Left lobe of liver (tissue), 2 donors: ENCODE measurements around the gene DNM3. TPM values are rescaled to one million over a fixed set of nuclear protein-coding genes. Genes with fewer than 3 reads are reported as not detected.

Experiments used
- ATAC-seq: fragments of 200-7000 bp; cut with Tn5 transposase; one replicate; pipeline ENCODE4 v1.9.1; 2020; ENCODE audit warnings: mild to moderate bottlenecking, moderate library complexity
- DNase-seq: peaks from one replicate; pipeline ENCODE4 v3.0.0-alpha.2; 2020; ENCODE audit warnings: low spot score
- total RNA-seq: library from RNA; stranded (reverse); gene quantifications from one replicate; pipeline ENCODE4 v1.2.1, GENCODE V29; 2021
- donor health status: DM: no; HTN: no; CAD: no; lungs with moderate emphysema.
- donor health status: DM: no; HTN: yes; CAD: no.

The DNM3 gene
- total RNA-seq, 1 donor from 2014 or later, result 0.40 TPM

DNA sequence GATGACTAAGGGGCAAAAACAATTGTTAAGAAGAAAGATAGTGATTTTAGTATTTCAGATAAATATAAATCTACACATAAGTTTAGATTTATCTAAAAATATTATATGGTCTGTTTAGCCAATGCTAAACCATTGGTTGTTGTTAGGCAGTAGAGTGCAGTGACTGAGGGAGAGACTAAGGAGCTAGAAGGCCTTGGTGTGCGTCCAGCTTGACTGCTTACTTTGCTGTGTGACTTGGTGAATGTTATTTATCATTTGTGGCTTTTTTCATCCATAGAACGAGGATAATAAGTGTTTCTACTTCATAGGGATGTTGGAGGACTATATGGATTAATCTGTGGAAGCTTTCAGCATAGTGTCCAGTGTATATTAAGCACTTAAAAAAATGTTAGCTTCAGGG, 314.5 kb downstream of the DNM3 start:
- no peak for DNase-seq
- ATAC-seq, result no peak

GRCh38 chr1:172162236-172162635, 320.9 kb downstream of the DNM3 start:
- ATAC-seq, result no peak
- no peak for DNase-seq

- ATAC-seq, result no peak
Measured at GRCh38 chr1:172163498-172164215, 322.4 kb downstream of the DNM3 start.

DNA sequence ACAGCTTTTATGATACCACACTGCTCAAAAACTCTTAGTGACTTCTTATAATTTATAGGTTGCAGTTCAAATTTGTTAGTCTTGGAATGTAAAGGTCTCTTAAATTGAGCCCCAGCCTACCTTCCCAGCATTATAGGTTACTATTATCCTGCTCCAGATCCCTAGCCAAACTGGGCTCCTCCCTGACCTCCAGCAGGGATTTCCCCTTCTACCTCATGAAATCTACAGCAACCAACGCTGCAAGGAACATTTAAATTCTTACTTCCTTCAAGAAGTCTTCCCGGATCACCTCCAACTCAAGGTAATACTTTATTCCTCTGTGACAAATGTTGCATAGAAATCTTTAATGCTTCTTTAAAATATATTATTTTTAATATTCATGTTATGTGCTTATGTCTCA, 324.1 kb downstream of the DNM3 start:
- DNase-seq (no peak), ATAC-seq (no peak)

More at GRCh38 chr1:172163498-172164215, 322.4 kb downstream of the DNM3 start:
- DNase-seq, result no peak

GRCh38 chr1:172167796-172168596, 326.7 kb downstream of the DNM3 start:
- DNase-seq (no peak), ATAC-seq (no peak)

GRCh38 chr1:172168597-172168872, 327.2 kb downstream of the DNM3 start:
- DNase-seq (no peak), ATAC-seq (no peak)

GRCh38 chr1:172169836-172170235, 328.5 kb downstream of the DNM3 start:
- DNase-seq, result no peak
- ATAC-seq, result no peak

GRCh38 chr1:172172352-172172831, 331.1 kb downstream of the DNM3 start:
- DNase-seq (no peak), ATAC-seq (no peak)

GRCh38 chr1:172176206-172176605, 334.9 kb downstream of the DNM3 start:
- no peak for ATAC-seq

GRCh38 chr1:172177849-172178248, 336.6 kb downstream of the DNM3 start:
- ATAC-seq, result no peak
- no peak for DNase-seq

More at GRCh38 chr1:172176206-172176605, 334.9 kb downstream of the DNM3 start:
- DNase-seq, result no peak

DNA sequence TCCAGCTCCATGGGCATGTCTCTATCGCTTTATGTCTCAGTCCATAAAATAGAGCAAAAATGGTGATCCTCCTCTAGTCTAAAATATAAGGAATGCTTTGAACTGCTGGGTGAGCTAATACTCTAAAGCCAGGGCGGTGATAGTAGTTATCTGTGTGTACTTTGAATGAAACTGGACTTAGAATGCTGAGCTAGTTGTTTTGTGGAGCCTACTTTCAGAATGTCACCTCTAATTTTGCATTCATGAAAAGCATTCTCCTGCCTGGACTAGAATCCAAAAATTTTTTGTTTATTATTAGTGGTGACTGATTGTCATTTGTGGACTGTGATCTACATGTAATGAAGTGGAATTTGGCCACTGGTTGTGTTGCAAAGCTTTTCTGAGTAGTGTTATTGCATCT, 337.6 kb downstream of the DNM3 start:
- ATAC-seq, result no peak
- DNase-seq, result no peak

DNA sequence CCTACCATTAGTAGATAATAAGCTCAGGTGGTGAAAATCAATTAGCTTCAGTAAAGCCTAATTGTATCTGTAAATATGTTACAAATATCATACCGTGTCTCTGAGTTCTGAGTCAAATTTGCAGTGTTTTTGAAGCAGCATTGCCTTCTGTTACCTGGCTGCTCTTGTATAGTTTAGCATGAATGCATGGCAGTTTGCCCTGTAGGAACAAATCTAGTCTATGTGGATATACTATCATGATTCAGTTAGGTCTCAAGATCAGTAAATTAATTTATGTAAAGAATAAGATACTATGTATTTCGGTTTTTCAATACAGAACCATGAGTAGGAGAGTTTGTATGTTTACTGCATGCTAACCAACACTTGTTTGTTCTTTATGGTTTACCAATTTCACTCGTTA, 338.6 kb downstream of the DNM3 start:
- no peak for DNase-seq
- no peak for ATAC-seq

DNA sequence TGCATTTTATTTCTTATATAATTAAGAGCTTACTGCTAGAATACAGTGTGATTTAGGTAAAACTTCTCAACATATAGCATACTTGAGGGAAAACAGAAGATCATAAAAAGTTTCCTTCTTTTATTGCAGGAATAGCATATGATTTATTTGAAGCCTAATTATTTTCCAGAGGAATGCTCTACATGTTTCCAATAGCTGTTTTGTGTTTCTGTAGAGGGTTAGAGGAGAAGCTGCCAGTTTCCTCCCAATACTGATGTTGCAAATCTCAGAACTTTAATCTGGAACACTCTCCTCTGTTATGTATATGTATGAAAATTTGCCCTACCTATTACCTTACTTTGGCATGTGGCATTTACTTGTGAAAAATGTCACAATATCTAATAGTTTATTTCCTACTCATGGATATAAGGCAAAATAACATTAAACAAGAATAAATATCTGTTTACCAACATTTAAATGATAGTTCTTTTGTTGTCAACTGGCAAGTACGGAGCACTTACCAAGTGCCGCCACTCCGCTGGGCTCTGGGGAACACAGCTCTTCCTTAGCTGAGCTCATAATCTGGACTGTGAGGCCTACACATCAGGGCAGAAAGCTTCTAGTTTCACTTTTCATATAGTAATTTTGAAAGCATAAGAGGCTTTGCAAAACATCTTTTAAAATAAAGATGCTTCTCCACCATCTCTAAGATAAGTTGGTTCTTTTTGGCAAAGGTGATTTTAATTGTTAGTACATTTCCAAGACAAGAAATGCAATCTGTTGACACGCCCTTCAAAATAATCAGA, 339.4 kb downstream of the DNM3 start:
- peak; percentile 63 for ATAC-seq
- no peak for DNase-seq

- no peak for ATAC-seq
- DNase-seq, result no peak
Measured at GRCh38 chr1:172184506-172185191, 343.4 kb downstream of the DNM3 start.

DNA sequence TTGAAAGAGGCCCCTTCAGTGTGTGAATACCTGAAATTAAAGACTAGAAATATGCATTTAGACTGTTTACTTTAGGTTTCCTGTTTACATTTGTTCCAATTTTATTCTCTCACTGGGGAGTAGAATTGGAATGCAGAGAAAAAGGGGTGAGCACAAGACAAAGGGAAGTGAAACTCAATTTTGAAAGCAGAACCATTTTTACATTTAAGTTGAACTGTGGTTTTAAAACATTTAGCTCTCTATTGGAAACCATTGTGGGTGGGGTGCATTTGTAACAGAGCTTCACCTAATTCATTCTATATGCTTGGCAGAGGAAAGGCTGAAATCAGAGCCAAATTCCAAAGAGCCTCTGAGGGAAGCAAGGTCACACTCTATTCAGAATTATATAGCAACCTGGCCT, 343.9 kb downstream of the DNM3 start:
- ATAC-seq (no peak), DNase-seq (no peak)

DNA sequence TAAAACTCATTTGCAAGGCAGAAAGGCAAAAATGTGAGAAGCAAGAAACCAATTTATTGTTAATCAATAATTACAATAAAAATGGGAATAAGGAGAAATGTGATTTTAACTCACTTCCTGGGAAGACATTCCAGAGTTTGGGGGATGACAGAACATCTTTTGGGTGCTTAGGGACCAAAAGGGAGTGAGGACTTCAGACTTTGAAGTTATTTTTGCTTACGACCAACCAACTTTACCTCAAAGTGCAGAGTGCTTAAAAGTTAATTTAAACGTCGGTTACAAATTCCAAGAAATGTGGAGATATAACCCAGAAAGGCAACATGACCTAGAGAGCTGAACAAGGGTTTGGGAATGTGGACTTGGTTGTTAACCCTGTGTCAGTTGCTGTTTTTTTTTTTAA, 344.7 kb downstream of the DNM3 start:
- ATAC-seq (no peak), DNase-seq (no peak)

GRCh38 chr1:172201572-172201971, 360.3 kb downstream of the DNM3 start:
- ATAC-seq (no peak), DNase-seq (no peak)

- no peak for DNase-seq
- ATAC-seq, result no peak
Measured at GRCh38 chr1:172203135-172203823, 362.0 kb downstream of the DNM3 start.

DNA sequence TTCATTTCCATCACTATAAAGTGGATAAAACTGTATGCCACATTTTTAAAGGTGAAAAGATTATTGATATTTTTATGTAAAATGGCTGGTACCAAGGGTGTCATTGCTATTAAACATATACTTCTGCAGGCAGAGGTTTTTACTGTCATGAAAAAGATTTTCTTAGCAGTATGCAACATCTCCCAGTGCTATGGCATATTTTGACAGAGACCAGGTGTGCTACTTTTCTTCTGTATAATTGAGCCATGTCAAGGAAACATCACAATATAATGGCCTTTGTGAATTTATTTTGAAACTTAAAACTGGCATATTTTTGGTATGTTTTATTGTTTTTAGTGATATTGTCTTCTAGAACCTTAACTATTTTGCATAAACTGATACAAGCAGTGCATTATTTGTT, 362.6 kb downstream of the DNM3 start:
- DNase-seq, result no peak
- ATAC-seq, result no peak

GRCh38 chr1:172206256-172206655, 365.0 kb downstream of the DNM3 start:
- no peak for DNase-seq
- no peak for ATAC-seq
